ENCODE results near the gene MAP4K4. TPM values are rescaled to one million over a fixed set of nuclear protein-coding genes. Genes with fewer than 3 reads are reported as not detected.

MAP4K4 gene
- total RNA-seq, 2 donors from 2014 or later: 26.8 to 30.7 TPM

- Histone ChIP-seq H3K27me3 (no peaks in the 10 kb centered on the region), H3K36me3 (no peaks in the 10 kb centered on the region), H3K4me1 (peaks cover 4% of the 10 kb centered on the region), H3K27ac (no peak overlapping the region), H3K9ac (ENCODE audit: low read depth in 2 of 2, low read length in 2 of 2) (no peak overlapping the region), H3K9me3 (no peaks in the 10 kb centered on the region), H3K4me3 (no peak overlapping the region)
- intact Hi-C loops (cut with DNase I): no loop called here
- DNase-seq: no peak
- TF ChIP-seq CTCF (IDR thresholded peaks at IDR 0.05): no peak
Measured at GRCh38 chr2:101738649-101739048, 41.1 kb downstream of the MAP4K4 start.

GRCh38 chr2:101740555-101740964, 43.1 kb downstream of the MAP4K4 start:
- Histone ChIP-seq H3K9ac (ENCODE audit: low read depth in 2 of 2, low read length in 2 of 2) (no peak overlapping the region), H3K4me3 (no peak overlapping the region), H3K27ac (no peak overlapping the region), H3K36me3 (no peaks in the 10 kb centered on the region), H3K27me3 (no peaks in the 10 kb centered on the region), H3K9me3 (no peaks in the 10 kb centered on the region), H3K4me1 (peaks cover 4% of the 10 kb centered on the region)
- no peak for TF ChIP-seq CTCF (IDR thresholded peaks at IDR 0.05)
- intact Hi-C loops (cut with DNase I): no loop called here
- DNase-seq: no peak

GRCh38 chr2:101741775-101742520, 44.4 kb downstream of the MAP4K4 start:
- H3K27ac ChIP-seq: no peak overlapping the region
- no peaks in the 10 kb centered on the region for H3K27me3 ChIP-seq
- H3K36me3 ChIP-seq: no peaks in the 10 kb centered on the region
- DNase-seq: no peak
- H3K9ac ChIP-seq (ENCODE audit: low read depth in 2 of 2, low read length in 2 of 2): no peak overlapping the region
- H3K9me3 ChIP-seq: no peaks in the 10 kb centered on the region
- H3K4me1 ChIP-seq: peaks cover 2% of the 10 kb centered on the region
- no peak overlapping the region for H3K4me3 ChIP-seq
- intact Hi-C loops (cut with DNase I): no loop called here
- no peak for TF ChIP-seq CTCF (IDR thresholded peaks at IDR 0.05)

- Histone ChIP-seq H3K27ac (no peak overlapping the region), H3K36me3 (no peaks in the 10 kb centered on the region), H3K4me3 (no peak overlapping the region), H3K27me3 (no peaks in the 10 kb centered on the region), H3K4me1 (no peaks in the 10 kb centered on the region), H3K9me3 (no peaks in the 10 kb centered on the region), H3K9ac (ENCODE audit: low read depth in 2 of 2, low read length in 2 of 2) (no peak overlapping the region)
- intact Hi-C loops (cut with DNase I): no loop called here
- TF ChIP-seq CTCF (IDR thresholded peaks at IDR 0.05): no peak
- DNase-seq: no peak
Measured at GRCh38 chr2:101742547-101742946, 45.0 kb downstream of the MAP4K4 start.

- Histone ChIP-seq H3K27ac (no peak overlapping the region), H3K36me3 (no peaks in the 10 kb centered on the region), H3K9ac (ENCODE audit: low read depth in 2 of 2, low read length in 2 of 2) (no peak overlapping the region), H3K27me3 (no peaks in the 10 kb centered on the region), H3K9me3 (no peaks in the 10 kb centered on the region), H3K4me3 (no peak overlapping the region), H3K4me1 (no peaks in the 10 kb centered on the region)
- no peak for DNase-seq
- intact Hi-C loops (cut with DNase I): no loop called here
- no peak for TF ChIP-seq CTCF (IDR thresholded peaks at IDR 0.05)
Measured at GRCh38 chr2:101743288-101743687, 45.8 kb downstream of the MAP4K4 start.
